Measurements from ENCODE around the gene TFEB.

The TFEB gene

DNA sequence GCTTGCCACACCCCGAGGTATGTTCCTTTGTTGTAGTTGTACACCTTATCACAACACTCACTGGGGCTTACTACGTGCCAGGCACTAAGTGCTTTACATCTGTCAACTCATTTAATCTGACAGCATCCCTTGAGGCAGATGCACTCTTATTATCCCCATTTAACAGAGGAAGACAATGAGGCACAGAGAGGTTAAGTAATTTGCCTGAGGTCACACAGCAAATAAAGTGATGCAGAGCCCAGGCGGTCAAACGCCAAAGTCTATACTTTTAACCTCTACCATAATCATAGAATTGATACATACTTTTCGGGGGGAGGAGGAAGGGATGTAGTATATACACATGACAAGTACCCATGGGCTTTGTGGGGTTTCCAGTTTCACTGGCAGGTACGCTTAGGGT, 59.4 kb downstream of the TFEB start:
- POLR2A ChIA-PET: no interaction called here
- TF ChIP-seq, protein P1, sequence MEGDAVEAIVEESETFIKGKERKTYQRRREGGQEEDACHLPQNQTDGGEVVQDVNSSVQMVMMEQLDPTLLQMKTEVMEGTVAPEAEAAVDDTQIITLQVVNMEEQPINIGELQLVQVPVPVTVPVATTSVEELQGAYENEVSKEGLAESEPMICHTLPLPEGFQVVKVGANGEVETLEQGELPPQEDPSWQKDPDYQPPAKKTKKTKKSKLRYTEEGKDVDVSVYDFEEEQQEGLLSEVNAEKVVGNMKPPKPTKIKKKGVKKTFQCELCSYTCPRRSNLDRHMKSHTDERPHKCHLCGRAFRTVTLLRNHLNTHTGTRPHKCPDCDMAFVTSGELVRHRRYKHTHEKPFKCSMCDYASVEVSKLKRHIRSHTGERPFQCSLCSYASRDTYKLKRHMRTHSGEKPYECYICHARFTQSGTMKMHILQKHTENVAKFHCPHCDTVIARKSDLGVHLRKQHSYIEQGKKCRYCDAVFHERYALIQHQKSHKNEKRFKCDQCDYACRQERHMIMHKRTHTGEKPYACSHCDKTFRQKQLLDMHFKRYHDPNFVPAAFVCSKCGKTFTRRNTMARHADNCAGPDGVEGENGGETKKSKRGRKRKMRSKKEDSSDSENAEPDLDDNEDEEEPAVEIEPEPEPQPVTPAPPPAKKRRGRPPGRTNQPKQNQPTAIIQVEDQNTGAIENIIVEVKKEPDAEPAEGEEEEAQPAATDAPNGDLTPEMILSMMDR (IDR thresholded peaks at IDR 0.05; ENCODE audit: control extremely low read depth, extremely low read depth, low read depth, missing control alignments): no peak
- CTCF ChIA-PET: no interaction called here
- no peak for DNase-seq (ENCODE audit: extremely low spot score)

DNA sequence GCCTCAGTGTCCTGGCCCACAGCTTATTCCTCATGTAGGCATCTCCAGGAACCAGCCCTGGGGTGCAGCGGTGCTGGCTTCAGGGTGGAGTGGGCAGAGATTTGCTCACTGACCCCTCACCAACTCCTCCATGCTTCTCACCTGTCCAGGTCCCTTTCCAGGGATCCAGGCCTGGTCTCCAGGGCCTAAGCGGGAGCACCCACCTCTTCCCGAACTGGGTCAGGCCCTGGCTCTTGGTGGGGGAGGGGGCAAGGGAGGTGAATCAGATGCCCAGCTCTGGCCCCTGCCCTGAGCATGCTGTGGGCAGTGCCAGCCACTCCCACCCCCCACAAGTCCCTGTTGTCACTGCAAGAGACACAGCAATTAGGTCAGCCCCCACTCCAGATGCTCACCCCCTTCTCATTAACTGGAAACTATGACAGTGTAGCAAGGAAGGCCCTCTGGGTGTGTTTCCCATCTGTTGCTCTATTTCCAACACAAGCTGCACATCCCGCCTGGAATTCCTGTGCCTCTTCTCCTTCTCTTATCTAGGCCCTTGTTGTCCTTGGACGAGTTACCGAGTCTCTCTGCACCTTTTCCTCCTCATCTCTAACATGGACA, 60.1 kb downstream of the TFEB start:
- DNase-seq (ENCODE audit: extremely low spot score): no peak
- TF ChIP-seq, protein P1 (IDR thresholded peaks at IDR 0.05; ENCODE audit: control extremely low read depth, extremely low read depth, low read depth, missing control alignments): no peak
- ChIA-PET POLR2A (no interaction called here), CTCF (interaction anchor here (0.7 to 1.1 kb wide), 3 partner anchors 8 to 14 kb away, joined by 3 to 4 read pairs (median 3); no protein-coding TSS in a partner anchor)

DNA sequence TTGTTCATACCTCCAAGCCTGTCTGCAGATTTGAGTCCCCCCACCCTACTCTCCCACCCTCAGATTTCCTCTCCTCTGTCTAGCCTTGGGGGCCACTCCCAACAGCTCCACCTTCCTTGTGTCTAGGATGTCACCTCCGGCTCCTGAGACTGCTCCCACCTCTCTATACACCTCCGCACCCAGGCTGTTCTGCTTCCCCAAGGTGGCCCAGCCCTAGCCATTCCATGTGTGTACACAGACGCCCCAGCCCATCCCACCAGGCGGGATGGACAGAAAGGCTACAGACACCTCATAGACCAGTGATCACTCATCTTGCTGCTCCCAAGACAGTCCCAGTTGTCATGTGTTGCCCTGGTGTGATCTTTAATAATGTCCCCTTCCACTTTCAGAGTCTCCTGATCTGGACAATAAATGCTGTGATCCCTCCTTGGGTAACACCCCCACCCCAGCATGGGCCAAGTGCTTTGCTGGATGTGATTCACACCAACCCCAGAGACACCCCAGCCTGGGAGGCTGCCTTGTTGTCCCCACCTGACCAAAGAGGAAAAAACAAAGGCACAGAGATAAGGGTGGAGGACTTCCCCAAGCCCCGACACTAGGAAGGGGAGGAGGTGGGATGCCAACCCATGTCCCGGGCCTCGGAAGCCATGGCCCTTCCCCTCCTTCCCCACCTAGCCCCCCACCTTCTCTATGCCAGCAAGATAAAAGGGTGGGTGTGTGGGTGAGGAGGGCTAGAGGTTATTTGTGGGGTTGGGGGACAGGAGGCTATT, 61.0 kb downstream of the TFEB start:
- TF ChIP-seq, protein P1 (IDR thresholded peaks at IDR 0.05; ENCODE audit: control extremely low read depth, extremely low read depth, low read depth, missing control alignments): no peak
- ChIA-PET CTCF (interaction anchor here (0.7 to 1.8 kb wide), 4 partner anchors 9 to 28 kb away, joined by 3 to 6 read pairs (median 4); no protein-coding TSS in a partner anchor), POLR2A (no interaction called here)
- DNase-seq (ENCODE audit: extremely low spot score): no peak

DNA sequence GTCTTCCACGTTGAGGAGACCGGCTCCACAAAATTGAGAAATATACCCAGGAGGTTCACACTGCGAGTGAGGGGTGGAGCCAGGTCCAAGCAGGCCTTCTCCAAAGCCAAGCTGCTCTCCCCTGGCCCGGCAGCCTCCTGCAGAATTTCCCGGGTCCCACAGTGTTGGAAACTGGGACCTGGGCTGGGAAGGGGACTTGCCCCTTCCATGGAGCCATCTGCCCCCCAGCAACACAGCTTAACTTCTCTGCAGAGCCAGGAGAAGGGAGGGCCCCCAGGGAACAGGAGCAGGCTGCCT, 61.8 kb downstream of the TFEB start:
- ChIA-PET POLR2A (no interaction called here), CTCF (interaction anchor here (1.1 to 1.8 kb wide), 3 partner anchors 10 to 29 kb away, joined by 3 to 7 read pairs (median 6); no protein-coding TSS in a partner anchor)
- DNase-seq (ENCODE audit: extremely low spot score): no peak
- TF ChIP-seq, protein P1 (IDR thresholded peaks at IDR 0.05; ENCODE audit: control extremely low read depth, extremely low read depth, low read depth, missing control alignments): no peak

DNA sequence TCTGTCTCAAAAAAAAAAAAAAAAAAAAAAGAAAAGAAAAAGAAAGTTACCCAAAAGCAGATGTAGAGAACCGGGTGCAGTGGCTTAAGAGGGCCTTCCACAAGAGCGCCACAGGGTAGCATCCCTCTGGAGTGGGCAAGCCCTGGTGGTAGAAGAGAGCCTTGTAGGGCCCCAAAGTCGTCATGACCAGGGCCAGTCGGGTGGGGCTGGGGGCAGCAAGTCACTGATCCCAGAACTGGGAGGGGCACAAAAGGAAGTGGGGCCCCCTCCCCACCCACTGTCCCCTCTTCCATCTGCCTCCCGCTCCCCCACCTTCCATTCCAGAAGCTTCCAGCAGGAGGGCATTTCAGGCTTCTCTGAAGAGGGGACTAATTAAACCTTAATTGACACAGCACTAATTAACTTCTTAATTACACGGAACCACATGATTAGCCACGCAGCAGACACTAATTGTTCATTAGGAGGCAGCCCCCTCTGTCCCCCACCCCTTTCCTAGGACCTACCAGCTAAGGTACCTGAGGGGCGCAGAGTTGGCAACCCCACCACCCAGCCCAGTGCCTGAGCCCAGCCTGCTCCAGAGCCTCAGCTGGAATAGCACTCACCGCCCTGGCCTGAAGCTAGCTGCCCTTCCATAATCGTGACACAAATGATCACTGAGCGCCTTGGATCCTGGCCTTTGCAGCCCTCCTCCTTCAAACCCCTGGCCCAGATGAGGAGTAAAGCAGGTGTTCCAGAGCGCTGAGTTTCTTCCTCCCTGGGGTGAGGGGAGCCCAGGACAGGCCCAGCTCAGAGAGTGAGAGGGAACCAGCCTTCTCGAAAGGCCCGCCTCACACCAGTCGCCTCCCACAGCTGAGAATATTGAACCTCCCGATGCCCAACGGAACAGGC, 62.3 kb downstream of the TFEB start:
- no peak for DNase-seq (ENCODE audit: extremely low spot score)
- TF ChIP-seq, protein P1 (IDR thresholded peaks at IDR 0.05; ENCODE audit: control extremely low read depth, extremely low read depth, low read depth, missing control alignments): no peak
- ChIA-PET CTCF (interaction anchor here (1.1 to 1.8 kb wide), 3 partner anchors 11 to 29 kb away, joined by 3 to 7 read pairs (median 6); no protein-coding TSS in a partner anchor), POLR2A (no interaction called here)

DNA sequence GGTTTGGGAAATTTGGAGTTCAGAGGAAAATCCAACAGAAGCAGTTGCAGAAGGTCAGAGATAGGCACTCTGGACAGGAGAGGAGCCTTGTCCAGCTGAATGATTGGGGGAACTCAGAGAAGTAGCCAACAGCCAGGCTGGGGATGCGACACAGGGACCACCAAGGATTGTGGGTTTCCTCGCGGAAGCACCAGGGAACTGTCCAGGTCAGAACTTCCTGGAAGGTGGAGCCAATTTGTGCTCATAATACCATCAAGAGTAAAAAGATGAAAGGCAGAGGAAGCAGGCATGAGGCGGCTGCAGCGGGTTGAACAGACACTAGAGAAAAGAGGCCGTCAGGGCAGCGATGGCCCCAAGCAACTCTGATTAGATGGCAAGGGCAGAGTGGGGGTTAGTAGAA, 63.4 kb downstream of the TFEB start:
- POLR2A ChIA-PET: no interaction called here
- DNase-seq (ENCODE audit: extremely low spot score): no peak
- TF ChIP-seq, protein P1 (IDR thresholded peaks at IDR 0.05; ENCODE audit: control extremely low read depth, extremely low read depth, low read depth, missing control alignments): no peak
- CTCF ChIA-PET: no interaction called here
